Right atrium auricular region (tissue), 2 donors: ENCODE data around the gene PHF19. TPM values are rescaled to one million over a fixed set of nuclear protein-coding genes. Genes with fewer than 3 reads are reported as not detected.

Source experiments
- DNase-seq: peaks from one replicate; pipeline ENCODE4 v3.0.0-alpha.2; 2019; ENCODE audit warnings: low spot score
- H3K27ac ChIP-seq, 2 donors: fragments of 200-600 bp; sonication (generic); 1 replicate in 1 of 2; 2 replicates in 1 of 2; pipeline ENCODE4 v1.5.1; 2016 to 2019
- H3K27me3 ChIP-seq, 2 donors: fragments of 200-600 bp; sonication (generic); one replicate each; pipeline versions ENCODE4 v1.5.1 to v1.6.0; 2017 to 2019
- H3K36me3 ChIP-seq: fragments of 200-600 bp; sonication (generic); one replicate; pipeline ENCODE4 v1.5.1; 2016
- H3K4me1 ChIP-seq, 2 donors: fragments of 200-600 bp; sonication (generic); one replicate each; pipeline versions ENCODE4 v1.5.1 to v1.6.0; 2017 to 2019
- H3K4me3 ChIP-seq, 2 donors: fragments of 200-600 bp; sonication (generic); 1 replicate in 1 of 2; 2 replicates in 1 of 2; pipeline ENCODE4 v1.5.1; 2017 to 2019; ENCODE audit warnings: mild to moderate bottlenecking in 1 of 2, moderate library complexity in 1 of 2
- H3K9me3 ChIP-seq, 2 donors: fragments of 200-600 bp; sonication (generic); one replicate each; pipeline ENCODE4 v1.5.1; 2019
- CTCF ChIP-seq, 2 donors: fragments of 200-600 bp; sonication (generic); IDR thresholded peaks; one replicate each; pipeline ENCODE4 v1.5.1; 2019; ENCODE audit warnings: antibody characterized with exemption in 2 of 2
- total RNA-seq, 2 donors: library from RNA; depleted of rRNA; stranded (reverse); fragments of >200 nt; gene quantifications; one replicate each; pipeline ENCODE4 v1.1.0, GENCODE V29; 2016

The PHF19 gene
- total RNA-seq, 2 donors from 2014 or later: 11.9 to 13.9 TPM

DNA sequence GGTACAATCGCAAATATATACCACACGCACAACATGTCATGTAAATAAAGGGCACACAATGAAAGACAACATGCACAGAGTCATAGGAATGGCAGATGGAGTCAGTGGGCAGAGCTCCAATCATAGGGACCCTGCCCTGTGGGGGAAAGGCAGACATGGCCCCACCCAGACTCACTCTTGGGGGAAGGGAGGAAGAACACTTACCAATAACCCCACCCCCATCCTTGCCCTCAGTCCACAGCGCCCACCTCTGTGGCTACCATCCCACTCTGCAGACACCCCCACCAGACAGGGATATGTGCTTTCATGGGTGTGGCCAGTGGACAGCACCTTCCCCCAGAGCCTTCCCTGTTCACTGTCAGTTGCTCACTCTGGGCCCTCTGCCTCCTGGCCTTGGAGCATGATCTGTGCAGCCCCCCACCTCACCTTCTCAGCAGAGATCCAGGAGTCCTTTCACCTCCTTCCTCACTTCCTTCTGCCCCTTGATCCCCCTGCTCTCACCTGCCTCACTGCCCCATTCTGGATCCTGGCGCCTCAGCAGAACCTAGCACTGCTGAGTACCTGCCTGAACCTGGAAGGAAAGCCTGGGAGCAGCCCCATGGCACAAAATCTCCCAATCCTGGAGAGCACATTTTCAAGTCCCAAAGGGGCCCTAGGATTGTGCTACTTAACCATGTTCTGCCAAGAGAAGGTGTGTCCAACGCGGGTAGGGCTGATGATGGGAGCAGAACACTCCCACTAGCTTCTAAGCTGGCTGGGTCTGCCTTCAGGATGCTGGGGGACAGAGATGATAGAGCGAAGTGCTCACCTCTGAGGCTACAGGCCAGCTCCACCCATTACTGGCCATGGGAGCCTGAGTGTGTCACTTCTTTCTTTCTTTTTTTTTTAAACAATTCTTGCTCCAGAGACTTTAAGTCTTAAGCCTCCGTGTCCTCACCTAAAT, 1.5 kb upstream of the PHF19 start:
- no peak for TF ChIP-seq CTCF (IDR thresholded peaks at IDR 0.05)
- DNase-seq: no peak
- Histone ChIP-seq H3K36me3 (no peaks in the 10 kb centered on the region), H3K4me1 (peaks cover 0 to 15% of the 10 kb centered on the region in 2 donors), H3K9me3 (no peaks in the 10 kb centered on the region), H3K27ac (no peak overlapping the region), H3K27me3 (no peaks in the 10 kb centered on the region), H3K4me3 (no peak overlapping the region)

DNA sequence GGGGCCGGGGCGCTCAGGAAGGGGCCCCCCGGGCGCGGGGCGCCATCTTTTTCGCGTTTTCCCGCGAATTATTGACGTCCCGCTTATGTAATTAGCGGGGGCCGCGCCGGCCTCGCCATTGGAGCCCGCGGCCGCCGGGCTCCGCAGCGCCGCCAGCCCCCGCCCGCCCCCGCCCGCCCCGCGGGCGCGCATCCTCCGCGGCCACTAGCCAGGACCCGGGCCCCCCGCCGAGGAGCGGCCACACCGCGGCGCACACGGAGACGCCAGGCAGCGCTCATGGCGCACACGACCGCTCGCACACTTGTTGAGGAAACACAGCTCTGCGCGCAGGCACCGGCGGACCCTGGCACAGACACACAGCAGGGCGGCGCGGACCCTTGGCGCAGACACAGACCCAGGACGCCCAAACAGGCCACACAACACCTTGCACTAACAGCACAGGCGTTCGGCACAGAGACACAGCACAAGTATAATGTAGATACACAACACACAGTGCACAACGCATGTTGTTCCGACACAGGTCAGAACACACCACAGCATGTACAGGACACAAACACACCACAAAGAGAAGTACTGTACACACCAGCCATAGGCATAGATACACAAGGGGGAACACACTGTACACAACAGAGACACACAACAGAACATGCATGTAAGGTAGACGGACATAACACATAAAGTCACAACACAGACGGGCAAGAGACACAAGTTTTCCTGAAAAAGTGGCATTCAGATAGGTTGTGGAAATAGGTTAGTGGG, 467 bp upstream of the PHF19 start:
- DNase-seq: peak; percentile 72
- H3K27me3 ChIP-seq: no peaks in the 10 kb centered on the region
- peak in 1 of 2 donors; percentile 31 for TF ChIP-seq CTCF (IDR thresholded peaks at IDR 0.05)

GRCh38 chr9:120875954-120876841, 790 bp downstream of the PHF19 start:
- peak; percentile 92 for DNase-seq
- Histone ChIP-seq H3K27ac (peak overlapping the region; percentile 89 to 94), H3K4me1 (peaks cover 0 to 15% of the 10 kb centered on the region in 2 donors), H3K9me3 (no peaks in the 10 kb centered on the region), H3K27me3 (no peaks in the 10 kb centered on the region), H3K36me3 (no peaks in the 10 kb centered on the region), H3K4me3 (peak overlapping the region; percentile 59 to 70)
- peak in 1 of 2 donors; percentile 31 for TF ChIP-seq CTCF (IDR thresholded peaks at IDR 0.05)

More for the DNA sequence above, 467 bp upstream of the PHF19 start:
- peak overlapping the region; percentile 89 to 94 for H3K27ac ChIP-seq
- H3K4me1 ChIP-seq: peaks cover 0 to 15% of the 10 kb centered on the region in 2 donors
- H3K9me3 ChIP-seq: no peaks in the 10 kb centered on the region
- peak overlapping the region; percentile 59 to 70 for H3K4me3 ChIP-seq
- no peaks in the 10 kb centered on the region for H3K36me3 ChIP-seq

- H3K9me3 ChIP-seq: no peaks in the 10 kb centered on the region
- peaks cover 0 to 15% of the 10 kb centered on the region in 2 donors for H3K4me1 ChIP-seq
- TF ChIP-seq CTCF (IDR thresholded peaks at IDR 0.05): no peak
- H3K36me3 ChIP-seq: no peaks in the 10 kb centered on the region
- peak overlapping the region in 1 of 2 donors; percentile 70 for H3K4me3 ChIP-seq
- H3K27me3 ChIP-seq: no peaks in the 10 kb centered on the region
- peak overlapping the region; percentile 89 to 94 for H3K27ac ChIP-seq
- no peak for DNase-seq
Observed at GRCh38 chr9:120875643-120875953, 1.4 kb downstream of the PHF19 start.

DNA sequence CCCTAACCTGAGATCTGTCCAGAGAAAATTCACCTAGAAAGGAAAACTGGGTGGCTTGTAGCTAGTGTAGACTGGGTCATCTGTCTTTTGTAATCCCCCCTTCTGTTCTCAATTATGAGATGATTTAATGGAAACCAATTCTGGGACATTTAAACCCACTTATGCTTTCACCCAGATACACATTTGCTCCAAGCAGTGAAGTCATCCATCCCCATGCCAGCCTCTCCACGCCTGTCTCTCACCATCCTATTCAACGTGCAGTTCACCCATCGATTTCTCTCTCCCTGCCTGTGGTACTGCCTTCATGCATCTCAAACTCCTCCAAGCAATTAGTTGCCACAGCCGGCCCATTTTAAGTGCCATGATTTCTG, 1.8 kb downstream of the PHF19 start:
- DNase-seq: no peak
- Histone ChIP-seq H3K4me3 (no peak overlapping the region), H3K9me3 (no peaks in the 10 kb centered on the region), H3K27me3 (no peaks in the 10 kb centered on the region), H3K4me1 (peaks cover 0 to 15% of the 10 kb centered on the region in 2 donors), H3K36me3 (no peaks in the 10 kb centered on the region), H3K27ac (peak overlapping the region; percentile 89 to 94)
- no peak for TF ChIP-seq CTCF (IDR thresholded peaks at IDR 0.05)
